Smooth muscle cell of the brain vasculature (primary cell): ENCODE results near the gene LSP1.
A peak's percentile ranks its signal among the peaks of the same experiment; 100 is the strongest.

Experiments used
- DNase-seq: peaks from one replicate; pipeline ENCODE4 v3.0.0-alpha.2; 2012; ENCODE audit warnings: low read depth, low spot score

LSP1 gene

DNA sequence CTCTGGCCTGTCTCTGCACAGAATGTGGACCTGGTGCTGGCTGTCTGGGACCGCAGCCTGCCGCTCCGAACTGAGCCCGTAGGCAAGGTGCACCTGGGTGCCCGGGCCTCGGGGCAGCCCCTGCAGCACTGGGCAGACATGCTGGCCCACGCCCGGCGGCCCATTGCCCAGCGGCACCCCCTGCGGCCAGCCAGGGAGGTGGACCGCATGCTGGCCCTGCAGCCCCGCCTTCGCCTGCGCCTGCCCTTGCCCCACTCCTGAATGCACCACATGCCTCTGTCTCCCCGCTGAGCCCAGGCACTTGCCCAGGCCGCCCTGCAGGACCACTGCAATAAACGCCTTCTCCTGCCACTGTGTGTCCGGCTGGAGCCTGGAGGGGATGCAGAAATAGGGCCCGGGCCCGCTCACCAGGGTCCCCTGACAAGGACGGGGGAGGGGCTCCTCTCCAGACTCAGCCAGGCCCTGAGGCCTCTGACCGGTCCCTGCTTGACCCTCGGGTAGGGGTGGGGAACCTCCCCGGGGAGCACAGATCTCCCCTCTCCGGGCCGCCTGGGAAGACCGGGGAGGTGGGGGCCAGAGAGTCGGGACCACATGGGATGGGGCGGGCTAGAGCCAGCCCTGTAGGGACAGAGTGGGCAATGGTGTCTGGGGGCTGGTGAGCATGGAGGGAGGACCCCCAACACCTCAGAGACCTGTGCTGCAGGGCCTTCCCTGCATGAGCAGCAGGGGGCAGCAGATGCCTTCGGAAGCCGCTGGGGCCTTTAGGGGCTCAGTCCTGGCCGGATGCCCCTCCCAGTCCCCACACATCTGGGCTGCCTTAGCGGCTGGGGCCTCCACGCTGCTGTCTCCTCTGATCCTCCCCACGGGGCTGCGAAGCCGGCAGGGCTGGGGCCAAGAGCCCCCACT is 15.5 kb upstream of the LSP1 start:
- DNase-seq: peak; percentile 43

DNA sequence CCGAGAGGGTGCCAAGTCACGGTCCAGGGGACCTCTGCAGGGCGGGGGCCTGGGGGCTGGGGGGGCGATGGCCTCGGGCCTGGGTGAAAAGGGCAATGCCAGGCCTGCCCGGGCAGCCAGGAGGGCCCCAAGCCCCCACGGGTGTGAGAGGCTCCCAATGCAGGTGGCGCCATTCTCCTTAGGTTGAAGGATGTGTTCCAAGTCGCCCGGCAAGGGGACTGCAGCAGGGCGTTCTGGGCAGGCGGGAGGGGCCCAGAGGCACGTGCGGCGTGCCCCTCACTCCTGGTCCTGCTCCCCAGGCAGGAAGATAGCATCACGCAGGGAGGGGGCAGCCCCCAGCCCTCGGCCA is 14.8 kb upstream of the LSP1 start:
- DNase-seq: no peak

DNA sequence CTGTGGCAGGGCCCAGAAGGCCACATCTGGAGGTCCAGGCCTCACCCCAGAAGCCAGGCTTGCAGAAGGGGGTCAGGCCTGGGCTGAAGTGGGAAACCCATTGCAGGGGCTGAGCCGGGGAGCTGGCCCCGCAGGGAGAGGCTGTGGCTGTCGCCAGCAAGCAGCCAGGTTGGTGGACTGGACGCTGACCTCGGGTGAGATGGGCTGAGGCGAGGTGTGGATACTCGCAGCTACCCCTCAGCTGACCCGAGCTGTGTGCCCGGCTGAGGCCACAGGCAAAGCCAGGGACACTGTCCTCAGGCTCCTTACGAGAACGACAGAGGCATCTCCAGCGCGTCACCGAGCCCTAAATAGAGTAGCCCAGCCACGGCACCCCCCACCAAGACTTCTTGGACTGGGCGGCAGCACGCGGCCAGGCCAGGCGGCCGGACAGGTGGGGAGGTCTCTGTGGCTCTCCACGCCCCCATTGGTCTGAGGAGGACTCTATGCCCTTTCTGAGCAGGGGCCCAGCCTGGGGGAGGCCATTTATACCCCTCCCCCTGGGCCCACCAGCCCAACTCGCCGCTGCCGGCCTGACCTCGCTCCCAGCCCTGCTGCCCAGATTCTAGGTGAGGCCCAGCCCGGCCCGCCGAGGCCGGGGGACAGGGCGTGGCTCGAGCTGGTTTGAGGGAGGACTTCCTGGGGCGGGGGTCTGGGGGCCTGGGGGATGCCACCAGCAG is 14.3 kb upstream of the LSP1 start, which contains the start of gene TNNI2:
TSS of gene TNNI2 (plus strand) at position 556 of the 719 bp plus-strand sequence. CDS start 716 bp downstream, outside the sequence.
- DNase-seq: no peak

DNA sequence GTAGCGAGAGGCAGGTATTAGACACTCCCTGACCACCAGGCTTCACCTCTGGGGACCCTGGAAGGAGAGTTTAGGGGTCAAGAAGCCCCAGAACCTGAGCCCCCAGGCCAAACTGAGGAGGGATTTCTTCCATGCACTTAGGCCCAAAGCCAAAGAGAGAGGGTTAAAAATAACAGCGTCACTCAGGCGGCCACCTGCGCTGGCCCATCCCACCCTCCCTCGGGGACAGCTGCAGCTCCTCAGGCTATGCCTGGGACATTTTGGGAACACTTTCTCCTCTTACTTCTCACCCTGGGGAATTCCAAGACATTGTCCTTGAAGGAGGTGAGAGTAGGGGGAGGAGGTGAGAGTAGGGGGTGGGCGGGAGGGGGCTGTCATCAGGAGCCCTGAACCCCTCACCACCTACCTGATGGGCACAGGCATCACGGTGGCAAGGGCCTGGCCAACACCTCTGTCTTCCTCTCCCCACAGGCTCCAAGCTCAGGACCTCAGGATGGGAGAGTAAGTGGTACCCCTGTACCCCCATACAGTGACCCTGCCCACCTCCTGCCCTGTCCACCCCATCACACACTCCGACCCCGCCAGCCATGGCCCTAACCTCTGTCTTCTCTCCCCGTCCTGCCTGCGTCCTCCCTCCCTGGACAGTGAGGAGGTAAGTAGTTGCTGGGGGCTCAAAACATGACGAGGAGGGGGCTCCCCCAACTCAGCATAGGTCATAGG is 13.5 kb upstream of the LSP1 start:
- DNase-seq: no peak

DNA sequence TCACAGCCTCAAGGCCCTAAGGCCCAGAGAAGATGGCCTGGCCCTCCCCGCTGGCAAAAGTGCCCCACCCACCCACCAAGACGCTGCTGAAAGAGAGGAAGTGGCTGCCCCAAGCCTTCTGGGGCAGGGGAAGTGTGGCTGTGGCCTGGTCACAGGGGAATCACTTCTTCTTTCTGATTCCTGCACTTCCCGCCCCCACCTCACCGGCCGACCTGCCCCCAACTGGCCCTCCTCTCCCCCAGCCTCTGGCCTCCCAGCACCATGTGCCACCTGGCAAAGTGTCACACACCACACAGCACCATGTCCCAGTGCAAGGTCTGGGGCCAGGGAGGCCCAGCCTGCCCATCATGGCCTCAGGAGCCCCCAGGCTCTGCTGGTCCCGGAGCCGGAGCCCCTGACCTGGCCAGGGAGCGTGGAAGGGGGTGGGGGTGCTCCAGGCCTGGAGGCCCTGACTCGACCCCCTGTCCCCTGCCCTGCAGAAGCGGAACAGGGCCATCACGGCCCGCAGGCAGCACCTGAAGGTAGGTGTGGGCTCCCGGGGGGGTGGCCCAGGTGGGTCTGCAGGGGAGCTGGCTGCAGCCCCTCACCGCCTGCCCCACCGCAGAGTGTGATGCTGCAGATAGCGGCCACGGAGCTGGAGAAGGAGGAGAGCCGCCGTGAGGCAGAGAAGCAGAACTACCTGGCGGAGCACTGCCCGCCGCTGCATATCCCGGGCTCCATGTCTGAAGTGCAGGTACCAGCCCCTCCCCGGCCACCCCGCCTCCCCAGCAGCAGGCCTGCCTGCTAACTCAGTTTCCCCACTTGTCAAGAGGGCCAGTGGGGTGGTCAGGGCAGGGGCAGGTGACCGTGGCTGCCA is 12.7 kb upstream of the LSP1 start:
- DNase-seq: no peak

DNA sequence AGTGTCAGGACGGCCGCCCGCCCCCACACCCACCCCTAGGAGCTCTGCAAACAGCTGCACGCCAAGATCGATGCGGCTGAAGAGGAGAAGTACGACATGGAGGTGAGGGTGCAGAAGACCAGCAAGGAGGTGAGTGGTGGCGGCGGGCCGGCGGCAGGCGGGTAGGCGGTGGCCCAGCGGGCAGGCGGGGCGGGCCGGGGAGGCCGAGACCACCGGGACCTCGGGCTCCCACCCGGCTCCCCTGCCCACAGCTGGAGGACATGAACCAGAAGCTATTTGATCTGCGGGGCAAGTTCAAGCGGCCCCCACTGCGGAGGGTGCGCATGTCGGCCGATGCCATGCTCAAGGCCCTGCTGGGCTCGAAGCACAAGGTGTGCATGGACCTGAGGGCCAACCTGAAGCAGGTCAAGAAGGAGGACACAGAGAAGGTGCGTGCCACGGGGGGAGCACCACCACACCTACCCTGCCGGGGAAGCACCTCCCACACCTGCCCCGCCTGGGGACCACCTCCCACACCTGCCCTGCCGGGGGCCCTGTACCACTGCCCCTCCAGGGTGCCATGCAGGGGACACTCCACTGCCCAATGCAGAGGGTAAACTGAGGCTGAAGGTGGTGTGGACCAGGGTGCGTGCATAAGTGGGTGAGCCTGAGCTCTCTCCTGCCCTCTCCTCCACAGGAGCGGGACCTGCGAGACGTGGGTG is 12.0 kb upstream of the LSP1 start:
- DNase-seq: no peak

DNA sequence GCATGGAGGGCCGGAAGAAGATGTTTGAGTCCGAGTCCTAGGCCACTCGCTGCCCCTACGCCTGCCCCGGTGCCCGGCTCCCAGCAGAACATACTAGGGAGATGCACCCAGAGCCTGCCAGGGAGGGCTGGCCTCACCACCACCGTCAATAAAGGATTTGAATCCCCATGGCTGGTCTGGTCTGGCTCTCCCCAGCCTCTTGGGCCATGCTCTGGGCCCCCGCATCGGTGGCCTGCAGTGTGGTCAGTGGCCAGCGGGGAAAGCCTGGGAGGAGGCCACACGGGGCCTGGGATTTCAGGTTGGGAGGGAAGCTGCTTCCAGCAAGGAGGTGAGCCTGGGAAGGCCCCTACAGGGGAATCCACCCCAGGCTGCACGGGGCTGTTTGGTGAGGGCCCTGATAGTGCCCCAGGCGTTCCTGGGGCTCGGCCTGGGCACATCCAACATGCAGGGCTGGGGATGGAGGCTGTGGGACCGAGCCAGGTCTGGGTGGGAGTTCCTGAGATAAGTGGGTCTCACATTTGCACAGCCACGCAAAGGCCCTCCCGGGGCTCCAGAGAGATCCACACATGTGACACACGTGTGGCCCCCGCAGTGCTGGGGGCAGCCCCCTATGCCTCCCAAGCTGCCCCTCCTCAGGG is 11.3 kb upstream of the LSP1 start:
- DNase-seq: no peak

DNA sequence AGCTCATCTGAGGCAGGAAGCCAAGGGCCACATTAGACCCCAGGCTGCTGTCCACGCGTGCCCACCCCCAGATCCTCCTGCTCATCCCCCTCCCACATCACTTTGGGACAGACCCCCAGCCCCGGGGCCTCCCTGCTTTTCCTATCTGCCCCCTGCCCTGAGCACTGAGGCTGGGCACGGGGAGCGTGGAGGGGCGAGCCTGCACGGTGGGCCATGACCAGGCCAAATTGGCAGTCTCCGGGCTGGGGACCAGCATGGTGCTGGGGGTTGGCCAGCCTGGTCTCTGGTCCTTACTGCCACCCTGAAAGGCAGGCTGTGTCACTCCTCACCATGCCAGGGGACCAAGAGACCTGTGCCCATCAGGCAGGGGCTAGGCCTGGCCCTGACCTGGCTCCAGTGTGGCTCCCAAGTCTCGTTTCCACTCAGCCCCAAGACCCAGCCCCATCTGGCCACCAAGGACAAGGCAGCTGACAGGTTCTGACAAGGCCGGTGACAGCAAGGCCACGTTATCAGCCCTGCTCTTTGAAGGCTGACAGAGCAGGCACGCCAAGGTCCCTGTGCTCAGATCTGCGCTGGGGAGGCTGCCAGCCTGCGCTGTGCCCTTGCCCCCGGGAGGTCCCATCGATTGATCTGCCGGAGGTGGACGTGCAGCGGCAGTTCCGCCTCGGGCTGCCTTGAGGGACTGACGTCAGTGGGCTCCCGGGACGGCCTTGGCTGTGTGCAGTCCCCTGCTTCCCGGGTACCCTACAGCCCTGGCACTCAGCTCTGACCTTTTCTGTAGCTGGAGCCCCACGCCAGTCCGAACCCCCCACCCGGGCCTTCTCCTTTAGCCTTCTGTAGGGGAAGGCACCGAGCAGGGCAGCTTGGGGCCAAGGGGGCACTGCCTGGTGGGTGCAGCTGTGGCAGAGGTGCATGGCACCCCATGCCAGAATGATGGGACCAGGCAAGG is 10.5 kb upstream of the LSP1 start:
- DNase-seq: no peak

DNA sequence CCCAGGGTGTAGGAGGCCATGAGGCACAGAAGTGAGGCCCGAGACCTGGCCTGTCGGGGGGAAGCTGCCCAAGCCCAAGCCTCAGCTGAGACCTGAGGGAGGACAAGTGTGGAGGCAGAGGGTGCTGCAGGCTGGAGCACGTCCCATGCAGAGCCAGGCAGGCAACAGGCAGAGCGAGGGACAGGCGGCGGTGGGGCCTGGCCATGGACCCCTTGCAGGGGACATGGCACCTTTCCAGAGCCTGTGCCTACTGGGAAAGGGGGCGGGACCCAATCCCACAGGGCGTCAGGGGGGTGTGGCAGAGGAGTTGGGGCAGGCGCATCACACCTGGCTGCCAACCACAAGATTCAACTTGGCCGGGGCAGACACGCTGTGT is 9.8 kb upstream of the LSP1 start:
- no peak for DNase-seq

DNA sequence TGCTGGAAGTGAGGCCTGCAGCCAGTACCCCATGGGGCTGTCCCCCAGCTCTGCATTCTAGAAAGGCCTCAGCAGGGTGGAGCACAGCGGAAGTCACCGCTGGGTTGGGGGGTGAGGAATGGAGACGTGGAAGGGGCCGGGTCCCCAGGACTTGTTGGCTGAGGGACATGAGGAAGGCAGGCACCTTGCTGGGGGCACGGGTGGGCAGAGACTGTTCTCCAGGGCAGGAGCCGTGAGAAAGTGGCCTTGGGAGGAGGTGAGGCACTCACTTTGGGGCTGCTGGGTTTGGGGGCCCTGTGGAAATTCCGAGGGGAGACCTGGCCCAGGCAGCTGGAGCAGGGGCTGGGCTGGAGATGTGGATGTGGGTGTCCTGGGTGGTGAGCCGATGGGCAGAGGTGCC is 9.1 kb upstream of the LSP1 start:
- DNase-seq: no peak

DNA sequence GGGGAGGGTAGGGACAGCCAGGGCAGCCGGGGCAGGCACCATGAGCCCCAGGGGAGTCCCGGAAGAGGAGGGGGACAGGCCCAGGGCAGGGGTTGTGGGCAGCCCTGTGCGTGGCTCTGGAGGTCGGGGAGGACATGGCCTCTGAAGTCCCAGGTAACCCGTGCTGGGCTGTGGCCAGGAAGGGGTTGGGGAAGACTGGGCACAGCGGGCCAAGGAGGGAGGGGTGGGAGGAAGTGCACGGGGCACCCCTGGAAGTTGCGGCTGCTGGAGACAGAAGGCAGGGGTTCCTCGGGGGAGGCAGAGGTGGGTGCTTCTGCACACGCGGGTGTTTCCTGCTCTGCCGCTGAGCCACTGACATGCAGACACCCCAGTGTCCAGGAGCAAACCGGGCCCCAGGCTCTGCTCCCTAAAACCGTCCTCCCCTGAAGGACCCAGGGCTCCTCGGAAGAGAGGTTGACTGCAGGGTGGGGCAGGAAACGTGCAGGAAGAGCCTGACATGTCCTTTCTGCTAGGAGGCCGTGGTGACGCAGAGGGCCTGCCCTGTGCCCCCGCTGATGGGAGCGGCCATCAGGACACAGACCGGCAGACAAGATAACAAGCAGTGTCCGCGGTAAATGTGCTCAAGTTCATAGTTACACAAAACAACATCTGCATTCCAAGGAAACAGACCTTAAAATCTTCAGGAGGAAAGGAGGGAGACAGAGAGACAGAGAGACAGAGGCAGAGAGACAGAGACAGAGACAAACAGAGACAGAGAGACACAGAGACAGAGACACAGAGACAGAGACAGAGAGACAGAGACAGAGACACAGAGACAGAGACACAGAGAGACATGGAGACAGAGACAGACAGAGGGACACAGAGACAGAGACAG is 8.4 kb upstream of the LSP1 start:
- no peak for DNase-seq

DNA sequence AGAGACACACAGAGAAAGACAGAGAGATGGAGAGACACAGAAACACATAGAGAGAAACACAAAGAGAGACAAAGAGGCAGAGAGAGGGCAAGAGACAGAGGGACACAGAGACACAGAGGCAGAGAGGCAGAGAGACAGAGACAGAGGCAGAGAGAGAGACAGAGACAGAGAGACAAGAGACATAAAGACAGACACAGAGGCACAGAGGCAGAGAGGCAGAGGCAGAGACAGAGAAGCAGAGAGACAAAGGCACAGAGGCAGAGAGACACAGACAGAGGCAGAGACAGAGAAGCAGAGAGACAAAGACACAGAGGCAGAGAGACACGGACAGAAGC is 7.8 kb upstream of the LSP1 start:
- DNase-seq: no peak

DNA sequence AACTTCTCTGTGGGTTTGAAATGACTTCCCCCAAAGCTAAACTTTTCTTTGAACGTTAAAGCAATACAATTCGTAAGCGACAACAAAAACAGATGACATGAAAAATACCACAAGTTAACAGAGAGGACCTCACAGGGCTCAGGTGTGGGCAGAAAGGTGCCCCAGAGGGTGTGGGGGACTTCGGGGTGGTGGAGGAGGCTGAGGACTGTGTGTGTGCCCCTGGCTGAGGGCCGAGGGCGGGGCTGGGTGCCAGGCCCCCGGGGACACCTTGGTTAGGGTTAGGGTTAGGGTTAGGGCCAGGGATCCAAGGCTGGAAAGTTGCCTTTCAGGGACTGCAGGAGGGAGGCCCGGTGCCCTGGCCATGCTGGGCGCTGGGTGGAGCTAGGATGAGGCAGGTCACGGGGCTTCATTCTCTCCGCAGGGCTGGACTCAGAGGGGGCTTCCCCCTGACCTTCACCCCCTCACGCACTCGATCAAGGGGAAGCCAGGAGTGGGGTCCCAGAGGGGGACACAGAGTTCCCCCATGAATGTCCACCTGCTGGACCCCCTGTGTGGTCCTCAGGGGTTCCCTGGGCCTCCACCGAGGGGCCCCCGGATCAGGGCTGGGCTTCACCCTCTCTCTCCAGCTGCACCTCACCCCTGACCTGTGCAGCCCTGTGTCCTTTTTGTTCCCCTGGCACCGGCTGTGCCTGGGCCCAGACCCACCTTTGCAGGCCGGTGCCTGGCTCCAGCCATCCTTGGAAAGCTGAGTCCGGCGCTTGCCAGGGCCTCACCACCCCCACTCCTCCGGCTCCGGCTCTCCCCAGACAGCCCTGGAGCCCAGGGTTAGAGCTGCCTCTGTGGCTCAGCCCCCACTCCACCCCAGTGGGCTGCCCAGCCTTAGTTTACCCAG is 7.1 kb upstream of the LSP1 start:
- no peak for DNase-seq

DNA sequence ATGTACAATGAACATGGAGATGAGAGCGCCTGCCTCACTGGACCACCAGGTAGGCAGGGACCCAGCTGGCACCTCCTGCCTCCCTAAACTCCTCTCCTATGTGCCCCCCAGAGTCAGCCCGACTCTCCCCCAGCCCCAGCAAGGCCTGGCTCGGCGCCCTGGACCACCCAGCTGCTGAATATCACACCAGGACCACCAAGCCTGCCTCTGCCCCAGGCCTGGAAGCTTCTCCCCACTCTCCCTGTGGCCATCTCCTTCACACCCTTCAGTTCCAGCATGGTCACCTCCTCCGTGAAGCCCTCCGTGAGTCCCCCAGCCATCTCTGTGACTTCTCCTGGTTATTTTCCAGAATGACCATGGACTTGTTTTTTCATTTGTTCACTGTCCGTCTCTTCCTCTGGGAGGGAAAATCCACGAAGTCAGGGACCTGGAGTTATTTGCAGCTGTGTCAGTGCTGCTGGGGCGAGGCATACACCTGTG is 6.4 kb upstream of the LSP1 start:
- no peak for DNase-seq

DNA sequence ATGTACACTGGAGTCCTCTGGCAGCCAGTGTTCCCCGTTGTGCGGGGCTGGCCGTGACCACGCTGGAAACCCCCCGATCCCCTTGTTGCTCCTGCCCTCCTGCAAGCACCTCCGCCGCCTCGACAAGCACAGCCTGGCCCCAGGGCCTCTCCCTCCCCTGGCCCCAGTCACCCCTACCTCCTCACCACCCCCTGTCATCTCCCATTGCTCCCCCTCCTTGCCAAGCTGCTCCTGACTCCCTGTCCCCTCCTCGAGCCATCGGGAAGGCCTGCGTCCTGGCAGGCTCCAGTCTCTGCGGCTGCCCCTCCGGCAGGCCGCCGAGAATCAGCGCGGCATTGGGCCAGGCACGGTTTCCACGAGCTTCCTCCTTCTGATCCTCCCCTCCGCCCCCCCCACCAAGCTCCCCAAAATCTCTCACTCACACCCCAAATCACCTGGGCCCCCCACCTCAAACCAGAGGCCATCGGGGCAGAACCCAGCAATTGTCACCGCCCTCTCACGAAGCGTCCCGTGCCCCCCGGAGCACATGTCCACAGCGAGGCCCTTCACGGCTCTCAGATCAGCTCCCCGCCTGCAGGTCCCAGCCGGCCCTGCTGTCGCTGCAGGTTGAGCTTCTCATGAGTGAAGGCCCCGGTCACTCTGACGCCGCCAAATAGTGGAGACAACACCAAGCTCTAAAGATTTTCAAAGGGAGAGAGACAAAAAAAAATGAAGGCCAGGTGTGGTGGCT is 5.7 kb upstream of the LSP1 start:
- DNase-seq: no peak

DNA sequence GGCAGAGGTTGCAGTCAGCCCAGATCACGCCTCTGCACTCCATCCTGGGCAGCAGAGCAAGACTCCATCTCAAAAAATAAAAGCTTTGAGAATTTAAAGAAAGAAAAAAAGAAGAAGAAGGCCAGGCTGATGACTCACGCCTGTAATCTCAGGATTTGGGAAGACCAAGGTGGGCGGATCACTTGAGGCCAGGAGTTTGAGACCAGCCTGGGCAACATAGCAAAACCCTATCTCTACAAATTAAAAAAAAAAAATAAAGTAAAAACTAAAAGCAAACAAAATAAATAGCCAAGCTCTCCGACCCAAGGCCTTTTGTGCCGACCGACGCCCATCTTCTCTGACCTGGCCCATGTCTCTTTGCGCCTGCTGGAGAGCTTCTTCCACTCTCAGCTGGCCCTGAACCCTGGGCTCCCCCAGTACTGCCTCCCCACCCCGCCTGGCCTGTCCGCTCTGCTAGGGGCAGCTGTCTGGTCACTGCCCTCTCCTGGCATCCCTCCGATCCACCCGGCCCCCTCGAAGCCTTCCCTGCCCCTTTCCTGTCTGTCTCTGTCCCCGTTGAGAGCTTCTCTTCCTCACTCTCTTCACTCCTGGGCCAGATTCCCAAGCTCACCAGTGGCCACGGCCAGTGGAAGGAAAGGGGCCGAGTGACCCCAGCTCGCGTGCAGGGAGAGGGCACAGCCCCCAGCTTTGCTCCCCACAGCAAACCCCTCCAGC is 4.8 kb upstream of the LSP1 start:
- no peak for DNase-seq
